Measurements from ENCODE around the gene CNTNAP2. TPM values are rescaled to one million over a fixed set of nuclear protein-coding genes. Genes with fewer than 3 reads are reported as not detected.

CNTNAP2 gene
- total and polyA plus RNA-seq, 4 donors: 0.14 to 2.3 (median 1.1) TPM

DNA sequence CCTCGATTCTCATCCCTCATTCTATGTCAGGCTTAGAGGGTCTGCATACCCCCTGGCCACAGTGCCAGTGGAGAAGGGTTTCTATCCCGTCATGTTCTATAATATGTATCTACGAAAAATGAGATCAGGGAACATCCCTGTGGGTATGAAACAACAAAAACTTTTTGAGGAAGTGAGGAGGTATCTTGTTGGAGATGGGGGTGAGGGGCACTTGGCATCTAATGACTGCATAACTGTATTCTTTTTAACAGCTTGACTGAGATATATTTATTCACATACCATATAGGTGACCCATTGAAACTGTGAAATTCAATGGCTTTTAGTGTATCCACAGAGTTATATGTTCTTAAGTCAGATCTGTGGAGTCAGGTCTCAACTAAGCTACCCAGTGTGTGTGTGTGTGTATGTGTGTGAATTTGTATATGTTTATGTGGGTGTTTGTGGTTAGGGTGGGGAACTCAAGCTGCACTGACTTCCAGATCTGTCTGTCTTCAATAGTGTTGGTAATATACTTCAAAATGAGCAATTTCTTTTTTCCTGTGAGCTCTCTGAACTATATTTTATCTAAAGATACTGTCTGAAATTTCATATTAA, 528.9 kb downstream of the CNTNAP2 start:
- Histone ChIP-seq H3K9ac (ENCODE audit: low read depth in 1 of 2, low read length in 2 of 2) (no peak overlapping the region), H3K4me3 (ENCODE audit: low read depth in 1 of 3, low read length in 3 of 3) (no peak overlapping the region), H3K27ac (ENCODE audit: low read depth in 1 of 2, low read length in 2 of 2) (no peak overlapping the region), H3K9me3 (ENCODE audit: control insufficient read depth in 4 of 4, low read length in 3 of 4) (no peaks in the 10 kb centered on the region), H3K4me1 (ENCODE audit: control insufficient read depth in 4 of 4, insufficient read depth in 4 of 4, low read length in 3 of 4) (no peaks in the 10 kb centered on the region), H3K27me3 (ENCODE audit: control insufficient read depth in 4 of 4, insufficient read depth in 4 of 4, low read length in 3 of 4) (no peaks in the 10 kb centered on the region), H3K36me3 (ENCODE audit: control insufficient read depth in 4 of 4, insufficient read depth in 3 of 4, low read depth in 1 of 4, low read length in 3 of 4) (no peaks in the 10 kb centered on the region)
- WGBS: 65% methylated on average over 3 of the region's 3 CpGs
- TF ChIP-seq FOXA2 (IDR thresholded peaks at IDR 0.05): no peak
- TF ChIP-seq NR2F2 (IDR thresholded peaks at IDR 0.05): no peak
- TF ChIP-seq GABPA (IDR thresholded peaks at IDR 0.05 in 1 of 2, conservative IDR thresholded peaks at IDR 0.05 in 1 of 2): no peak
- TF ChIP-seq, protein P1, sequence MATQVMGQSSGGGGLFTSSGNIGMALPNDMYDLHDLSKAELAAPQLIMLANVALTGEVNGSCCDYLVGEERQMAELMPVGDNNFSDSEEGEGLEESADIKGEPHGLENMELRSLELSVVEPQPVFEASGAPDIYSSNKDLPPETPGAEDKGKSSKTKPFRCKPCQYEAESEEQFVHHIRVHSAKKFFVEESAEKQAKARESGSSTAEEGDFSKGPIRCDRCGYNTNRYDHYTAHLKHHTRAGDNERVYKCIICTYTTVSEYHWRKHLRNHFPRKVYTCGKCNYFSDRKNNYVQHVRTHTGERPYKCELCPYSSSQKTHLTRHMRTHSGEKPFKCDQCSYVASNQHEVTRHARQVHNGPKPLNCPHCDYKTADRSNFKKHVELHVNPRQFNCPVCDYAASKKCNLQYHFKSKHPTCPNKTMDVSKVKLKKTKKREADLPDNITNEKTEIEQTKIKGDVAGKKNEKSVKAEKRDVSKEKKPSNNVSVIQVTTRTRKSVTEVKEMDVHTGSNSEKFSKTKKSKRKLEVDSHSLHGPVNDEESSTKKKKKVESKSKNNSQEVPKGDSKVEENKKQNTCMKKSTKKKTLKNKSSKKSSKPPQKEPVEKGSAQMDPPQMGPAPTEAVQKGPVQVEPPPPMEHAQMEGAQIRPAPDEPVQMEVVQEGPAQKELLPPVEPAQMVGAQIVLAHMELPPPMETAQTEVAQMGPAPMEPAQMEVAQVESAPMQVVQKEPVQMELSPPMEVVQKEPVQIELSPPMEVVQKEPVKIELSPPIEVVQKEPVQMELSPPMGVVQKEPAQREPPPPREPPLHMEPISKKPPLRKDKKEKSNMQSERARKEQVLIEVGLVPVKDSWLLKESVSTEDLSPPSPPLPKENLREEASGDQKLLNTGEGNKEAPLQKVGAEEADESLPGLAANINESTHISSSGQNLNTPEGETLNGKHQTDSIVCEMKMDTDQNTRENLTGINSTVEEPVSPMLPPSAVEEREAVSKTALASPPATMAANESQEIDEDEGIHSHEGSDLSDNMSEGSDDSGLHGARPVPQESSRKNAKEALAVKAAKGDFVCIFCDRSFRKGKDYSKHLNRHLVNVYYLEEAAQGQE (IDR thresholded peaks at IDR 0.05): no peak
- DNase-seq (ENCODE audit: low spot score): no peak

DNA sequence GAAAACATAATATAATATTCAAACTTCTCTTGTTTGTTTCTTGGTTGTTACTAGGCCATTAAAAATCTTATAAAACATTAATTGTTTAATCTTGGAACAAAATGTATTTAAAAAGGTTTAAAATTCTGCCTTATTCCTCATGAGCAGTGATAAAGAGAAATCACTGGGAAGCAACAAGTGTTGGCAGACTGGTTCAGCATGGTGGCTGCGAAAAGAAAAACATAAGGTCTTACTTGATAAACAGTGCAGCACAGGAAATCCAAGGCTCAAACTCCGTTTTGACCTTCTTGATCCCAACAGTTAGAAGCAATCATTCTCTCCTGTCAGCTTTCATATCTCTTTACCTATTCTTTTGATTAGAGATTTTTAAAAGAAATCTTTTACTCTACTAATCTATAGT, 530.8 kb downstream of the CNTNAP2 start:
- no peak overlapping the region for H3K27ac ChIP-seq (ENCODE audit: low read depth in 1 of 2, low read length in 2 of 2)
- H3K27me3 ChIP-seq (ENCODE audit: control insufficient read depth in 4 of 4, insufficient read depth in 4 of 4, low read length in 3 of 4): no peaks in the 10 kb centered on the region
- H3K9me3 ChIP-seq (ENCODE audit: control insufficient read depth in 4 of 4, low read length in 3 of 4): no peaks in the 10 kb centered on the region
- no peak overlapping the region for H3K4me3 ChIP-seq (ENCODE audit: low read depth in 1 of 3, low read length in 3 of 3)
- WGBS: 44% methylated on average over 2 of the region's 2 CpGs
- no peak for TF ChIP-seq GABPA (IDR thresholded peaks at IDR 0.05 in 1 of 2, conservative IDR thresholded peaks at IDR 0.05 in 1 of 2)
- H3K4me1 ChIP-seq (ENCODE audit: control insufficient read depth in 4 of 4, insufficient read depth in 4 of 4, low read length in 3 of 4): no peaks in the 10 kb centered on the region
- H3K9ac ChIP-seq (ENCODE audit: low read depth in 1 of 2, low read length in 2 of 2): no peak overlapping the region
- H3K36me3 ChIP-seq (ENCODE audit: control insufficient read depth in 4 of 4, insufficient read depth in 3 of 4, low read depth in 1 of 4, low read length in 3 of 4): no peaks in the 10 kb centered on the region
- no peak for DNase-seq (ENCODE audit: low spot score)

DNA sequence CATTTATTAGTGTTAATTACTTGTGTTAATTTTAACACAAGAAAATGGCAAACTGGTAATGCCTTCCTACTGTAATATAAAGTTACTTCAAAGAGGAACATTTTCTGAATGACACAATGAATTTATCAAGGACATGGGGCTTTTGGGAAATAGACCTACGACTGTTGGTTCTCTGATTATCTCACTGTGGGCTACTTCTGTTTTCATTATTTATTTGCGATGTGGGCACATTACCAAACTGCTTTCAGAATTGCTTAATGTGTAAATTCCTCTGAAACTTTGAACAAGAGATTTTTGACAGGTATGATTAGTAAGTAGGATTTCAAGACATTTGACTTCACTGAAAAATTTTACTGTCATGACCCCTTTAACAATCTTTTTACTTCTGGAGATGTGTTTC, 535.6 kb downstream of the CNTNAP2 start:
- no peaks in the 10 kb centered on the region for H3K4me1 ChIP-seq (ENCODE audit: control insufficient read depth in 4 of 4, insufficient read depth in 4 of 4, low read length in 3 of 4)
- no peaks in the 10 kb centered on the region for H3K36me3 ChIP-seq (ENCODE audit: control insufficient read depth in 4 of 4, insufficient read depth in 3 of 4, low read depth in 1 of 4, low read length in 3 of 4)
- no peak for DNase-seq (ENCODE audit: low spot score)
- 51% methylated on average over 2 of the region's 2 CpGs for WGBS
- H3K27me3 ChIP-seq (ENCODE audit: control insufficient read depth in 4 of 4, insufficient read depth in 4 of 4, low read length in 3 of 4): no peaks in the 10 kb centered on the region
- TF ChIP-seq HNF4G (IDR thresholded peaks at IDR 0.05) (no peak), FOXA2 (IDR thresholded peaks at IDR 0.05) (no peak), NR2F2 (IDR thresholded peaks at IDR 0.05) (no peak), FOXA1 (IDR thresholded peaks at IDR 0.05) (no peak), TAF1 (conservative IDR thresholded peaks at IDR 0.05) (no peak)
- TF ChIP-seq, protein P2, sequence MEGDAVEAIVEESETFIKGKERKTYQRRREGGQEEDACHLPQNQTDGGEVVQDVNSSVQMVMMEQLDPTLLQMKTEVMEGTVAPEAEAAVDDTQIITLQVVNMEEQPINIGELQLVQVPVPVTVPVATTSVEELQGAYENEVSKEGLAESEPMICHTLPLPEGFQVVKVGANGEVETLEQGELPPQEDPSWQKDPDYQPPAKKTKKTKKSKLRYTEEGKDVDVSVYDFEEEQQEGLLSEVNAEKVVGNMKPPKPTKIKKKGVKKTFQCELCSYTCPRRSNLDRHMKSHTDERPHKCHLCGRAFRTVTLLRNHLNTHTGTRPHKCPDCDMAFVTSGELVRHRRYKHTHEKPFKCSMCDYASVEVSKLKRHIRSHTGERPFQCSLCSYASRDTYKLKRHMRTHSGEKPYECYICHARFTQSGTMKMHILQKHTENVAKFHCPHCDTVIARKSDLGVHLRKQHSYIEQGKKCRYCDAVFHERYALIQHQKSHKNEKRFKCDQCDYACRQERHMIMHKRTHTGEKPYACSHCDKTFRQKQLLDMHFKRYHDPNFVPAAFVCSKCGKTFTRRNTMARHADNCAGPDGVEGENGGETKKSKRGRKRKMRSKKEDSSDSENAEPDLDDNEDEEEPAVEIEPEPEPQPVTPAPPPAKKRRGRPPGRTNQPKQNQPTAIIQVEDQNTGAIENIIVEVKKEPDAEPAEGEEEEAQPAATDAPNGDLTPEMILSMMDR (IDR thresholded peaks at IDR 0.05; ENCODE audit: low read depth, low read length, missing input control): no peak
- no peak overlapping the region for H3K27ac ChIP-seq (ENCODE audit: low read depth in 1 of 2, low read length in 2 of 2)
- H3K9me3 ChIP-seq (ENCODE audit: control insufficient read depth in 4 of 4, low read length in 3 of 4): no peaks in the 10 kb centered on the region
- H3K4me3 ChIP-seq (ENCODE audit: low read depth in 1 of 3, low read length in 3 of 3): no peak overlapping the region
- no peak overlapping the region for H3K9ac ChIP-seq (ENCODE audit: low read depth in 1 of 2, low read length in 2 of 2)
